ENCODE data around the gene CBFA2T2. TPM values are rescaled to one million over a fixed set of nuclear protein-coding genes. Genes with fewer than 3 reads are reported as not detected.
A peak's percentile ranks its signal among the peaks of the same experiment; 100 is the strongest.

The CBFA2T2 gene
- total RNA-seq, 4 donors from 2014 or later = 16.7 to 22.5 (median 19.1) TPM

DNA sequence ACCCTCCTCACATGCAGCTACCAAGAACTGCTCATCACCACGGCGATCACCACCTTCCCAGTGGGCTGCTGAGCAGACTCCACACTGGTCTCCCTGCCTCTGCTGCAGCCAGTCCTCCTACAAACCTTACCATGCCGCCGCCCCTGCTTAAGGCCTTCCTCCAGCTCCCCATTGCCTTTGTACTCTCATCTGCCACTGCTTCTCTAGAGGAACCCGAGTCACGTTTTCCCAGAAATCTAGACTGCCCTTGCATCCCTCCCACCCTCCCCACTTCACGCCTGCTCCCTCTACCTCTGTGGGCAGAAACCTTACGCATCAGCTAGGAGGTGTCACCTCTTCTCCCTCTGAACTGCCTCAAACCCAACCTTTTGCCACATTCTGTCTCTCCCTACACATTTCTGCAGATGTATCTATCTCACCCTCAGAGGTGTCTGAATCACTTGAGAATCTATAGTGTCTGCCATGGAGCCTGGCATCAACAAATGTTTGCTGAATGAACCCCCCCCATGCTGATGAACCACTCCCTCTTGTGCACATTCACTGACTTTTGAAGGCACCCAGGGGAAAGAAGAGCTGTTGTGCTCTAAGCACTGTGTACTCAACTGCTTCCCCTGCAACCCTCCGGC, 191.9 kb downstream of the CBFA2T2 start:
- WGBS, 2 donors = 86% methylated on average over 9 of the region's 9 CpGs
- TF ChIP-seq, protein P1, sequence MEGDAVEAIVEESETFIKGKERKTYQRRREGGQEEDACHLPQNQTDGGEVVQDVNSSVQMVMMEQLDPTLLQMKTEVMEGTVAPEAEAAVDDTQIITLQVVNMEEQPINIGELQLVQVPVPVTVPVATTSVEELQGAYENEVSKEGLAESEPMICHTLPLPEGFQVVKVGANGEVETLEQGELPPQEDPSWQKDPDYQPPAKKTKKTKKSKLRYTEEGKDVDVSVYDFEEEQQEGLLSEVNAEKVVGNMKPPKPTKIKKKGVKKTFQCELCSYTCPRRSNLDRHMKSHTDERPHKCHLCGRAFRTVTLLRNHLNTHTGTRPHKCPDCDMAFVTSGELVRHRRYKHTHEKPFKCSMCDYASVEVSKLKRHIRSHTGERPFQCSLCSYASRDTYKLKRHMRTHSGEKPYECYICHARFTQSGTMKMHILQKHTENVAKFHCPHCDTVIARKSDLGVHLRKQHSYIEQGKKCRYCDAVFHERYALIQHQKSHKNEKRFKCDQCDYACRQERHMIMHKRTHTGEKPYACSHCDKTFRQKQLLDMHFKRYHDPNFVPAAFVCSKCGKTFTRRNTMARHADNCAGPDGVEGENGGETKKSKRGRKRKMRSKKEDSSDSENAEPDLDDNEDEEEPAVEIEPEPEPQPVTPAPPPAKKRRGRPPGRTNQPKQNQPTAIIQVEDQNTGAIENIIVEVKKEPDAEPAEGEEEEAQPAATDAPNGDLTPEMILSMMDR (IDR thresholded peaks at IDR 0.05) = no peak
- TF ChIP-seq EP300 (IDR thresholded peaks at IDR 0.05) = no peak
- TF ChIP-seq POLR2A (IDR thresholded peaks at IDR 0.05) = no peak

DNA sequence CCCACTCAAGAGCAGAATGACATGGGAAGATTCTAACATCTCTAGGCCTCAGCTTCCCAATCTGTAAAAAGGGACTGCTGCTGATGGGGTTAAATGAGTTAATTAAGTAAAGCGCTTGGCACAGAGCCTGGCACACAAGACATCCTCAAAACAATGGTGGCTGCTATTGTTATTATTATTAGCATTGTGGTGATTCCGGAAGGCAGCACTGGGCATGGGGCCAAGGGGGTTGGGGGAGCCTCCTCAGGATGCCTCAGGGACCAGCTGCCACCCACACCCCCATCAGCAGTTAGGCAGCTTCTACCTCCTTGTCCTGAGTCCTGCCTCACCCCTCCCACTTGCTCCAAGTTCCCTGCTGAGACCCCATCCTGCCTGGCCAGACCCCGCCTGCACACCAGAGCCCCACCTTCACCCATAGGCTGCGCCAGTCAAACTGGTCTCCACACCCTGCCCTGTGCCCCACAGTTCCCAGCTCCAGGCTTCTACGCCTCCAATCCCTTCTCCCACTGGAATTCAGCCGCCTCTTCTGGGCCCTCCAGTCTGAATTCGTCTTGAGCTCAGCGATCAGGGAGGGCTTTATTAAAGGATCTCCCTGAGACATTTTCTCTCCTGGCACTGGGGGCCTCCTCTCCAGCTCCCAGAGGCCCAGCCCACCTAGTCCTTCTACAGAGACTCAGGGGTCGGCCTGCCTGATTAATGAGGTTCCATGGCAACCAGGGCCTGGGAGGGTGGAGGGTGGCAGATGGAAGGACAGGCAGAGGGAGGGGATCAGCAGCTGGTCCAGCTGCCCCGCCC, 194.8 kb downstream of the CBFA2T2 start:
- H3K36me3 ChIP-seq = no peaks in the 10 kb centered on the region
- no peaks in the 10 kb centered on the region for H3K9me3 ChIP-seq
- 34 to 36% methylated on average over 9 to 10 of the region's 10 CpGs for WGBS, 2 donors
- H3K4me3 ChIP-seq = no peak overlapping the region
- no peak overlapping the region for H3K27ac ChIP-seq
- DNase-seq (ENCODE audit: low spot score in 2 of 2) = no peak
- TF ChIP-seq POLR2A (IDR thresholded peaks at IDR 0.05) (no peak), EP300 (IDR thresholded peaks at IDR 0.05) (no peak)
- TF ChIP-seq, protein P1 (IDR thresholded peaks at IDR 0.05) = no peak
- H3K4me1 ChIP-seq = peaks cover 0 to 25% (median 10%) of the 10 kb centered on the region in 4 donors
- H3K27me3 ChIP-seq = no peaks in the 10 kb centered on the region

More for the DNA sequence above, 191.9 kb downstream of the CBFA2T2 start:
- H3K36me3 ChIP-seq = no peaks in the 10 kb centered on the region
- DNase-seq (ENCODE audit: low spot score in 2 of 2) = no peak
- H3K27ac ChIP-seq = no peak overlapping the region
- peaks cover 0 to 25% (median 9%) of the 10 kb centered on the region in 4 donors for H3K4me1 ChIP-seq
- no peaks in the 10 kb centered on the region for H3K27me3 ChIP-seq
- H3K9me3 ChIP-seq = no peaks in the 10 kb centered on the region
- no peak overlapping the region for H3K4me3 ChIP-seq

DNA sequence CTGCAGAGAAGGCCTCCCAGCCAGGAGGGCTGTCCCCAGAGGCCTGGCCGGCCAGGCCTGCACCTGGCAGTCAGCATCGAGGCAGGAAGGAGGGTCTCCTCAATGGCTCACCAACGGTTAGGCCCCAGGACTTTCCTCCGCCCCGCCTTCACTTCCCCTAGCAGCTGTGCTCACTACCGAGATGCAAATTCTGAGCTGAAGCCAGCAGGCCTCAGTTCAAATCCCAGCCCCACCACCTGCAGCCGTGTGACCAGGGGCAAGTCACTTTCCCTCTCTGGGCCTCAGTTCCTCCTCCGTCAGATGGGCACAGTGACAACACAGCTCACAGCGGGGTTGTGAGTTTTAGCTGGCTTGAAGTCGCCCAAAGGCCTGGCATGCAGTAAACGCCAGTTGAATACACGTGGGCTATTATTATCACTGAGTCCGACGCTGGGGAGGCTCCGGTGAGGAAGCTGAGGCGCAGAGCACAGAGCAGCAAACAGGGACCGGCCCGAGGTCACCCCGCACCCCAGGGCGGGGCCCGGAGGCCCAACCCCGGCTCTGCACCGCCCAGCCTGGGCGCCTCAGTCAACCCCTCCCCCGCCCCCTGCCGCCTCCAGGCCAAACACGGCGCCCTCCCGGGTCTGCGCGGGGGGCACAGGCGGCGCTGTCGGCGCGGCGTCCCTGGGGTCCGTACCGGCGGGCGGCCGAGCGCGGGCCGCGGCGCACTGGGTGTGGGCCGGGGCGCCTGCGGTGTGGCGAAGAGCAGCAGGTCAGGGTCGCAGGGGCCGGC, 195.6 kb downstream of the CBFA2T2 start:
- H3K9me3 ChIP-seq = no peaks in the 10 kb centered on the region
- TF ChIP-seq, protein P1 (IDR thresholded peaks at IDR 0.05) = no peak
- TF ChIP-seq EP300 (IDR thresholded peaks at IDR 0.05) (no peak), POLR2A (IDR thresholded peaks at IDR 0.05) (no peak)
- H3K4me3 ChIP-seq = peak overlapping the region; percentile 19 to 54 (median 25)
- 0 to 2% methylated on average over 17 to 49 of the region's 53 CpGs for WGBS, 2 donors
- H3K36me3 ChIP-seq = no peaks in the 10 kb centered on the region
- no peak for DNase-seq (ENCODE audit: low spot score in 2 of 2)
- H3K27ac ChIP-seq = peak overlapping the region in 1 of 4 donors; percentile 79
- peaks cover 0 to 28% (median 10%) of the 10 kb centered on the region in 4 donors for H3K4me1 ChIP-seq
- H3K27me3 ChIP-seq = no peaks in the 10 kb centered on the region

DNA sequence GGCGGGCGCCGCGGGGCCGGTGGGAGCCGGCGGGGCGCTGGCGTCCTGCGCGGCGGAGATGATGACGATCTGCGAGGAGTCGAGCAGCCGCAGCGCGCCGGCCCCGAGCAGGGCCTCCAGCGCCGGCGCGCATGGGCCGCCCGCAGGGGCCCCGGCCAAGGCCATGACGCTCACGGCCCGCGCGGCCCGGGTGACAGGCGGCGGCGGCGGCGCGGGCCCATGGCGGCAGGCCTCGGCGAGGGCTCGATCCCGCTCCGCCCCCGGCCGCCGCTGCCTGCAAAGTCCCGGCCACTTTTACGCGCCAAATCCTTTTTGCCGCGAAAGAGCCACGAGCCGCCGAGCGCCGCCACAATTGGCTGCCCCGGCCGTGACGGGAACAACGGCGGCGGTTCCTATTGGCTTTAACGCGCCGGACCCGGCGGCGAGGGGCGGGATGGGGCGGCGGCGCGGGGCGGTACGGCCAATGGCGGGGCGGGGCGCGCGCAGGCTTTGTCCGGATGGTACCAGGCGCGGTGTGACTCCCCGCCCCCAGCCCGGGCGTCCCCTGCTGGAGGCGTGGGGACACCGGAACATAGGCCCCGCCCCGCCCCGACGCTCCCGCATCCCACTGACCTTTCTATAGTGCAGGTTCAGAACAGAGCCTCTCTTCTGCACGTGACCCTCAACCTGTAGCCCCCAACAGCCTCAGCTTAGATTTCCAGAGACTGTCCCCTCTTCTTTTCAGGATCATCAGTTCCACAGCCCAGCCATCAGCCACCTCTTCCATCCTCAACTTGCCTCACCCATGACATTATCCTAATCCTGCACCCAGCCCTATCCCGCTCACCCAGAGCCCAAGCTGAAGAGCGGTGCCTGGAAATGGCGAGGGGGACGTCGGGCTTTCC, 196.4 kb downstream of the CBFA2T2 start, which contains the start of gene E2F1:
E2F1 (minus strand) TSS at position 286 of the 884 bp plus-strand sequence; CDS start at position 165, 121 bp downstream.
- Histone ChIP-seq H3K4me3 (peak within 1 kb of the TSS; percentile 19 to 54 (median 28)), H3K36me3 (no peaks in the 10 kb centered on the region), H3K4me1 (peaks cover 0 to 28% (median 10%) of the 10 kb centered on the region in 4 donors), H3K27me3 (no peaks in the 10 kb centered on the region), H3K27ac (peak within 1 kb of the TSS; percentile 48 to 85 (median 69)), H3K9me3 (no peaks in the 10 kb centered on the region)
- DNase-seq (ENCODE audit: low spot score in 2 of 2) = peak; percentile 89 to 92
- WGBS, 2 donors = 3 to 11% methylated on average over 11 to 57 of the region's 101 CpGs
- TF ChIP-seq, protein P1 (IDR thresholded peaks at IDR 0.05) = peak; percentile 38 to 80 (median 49)
- TF ChIP-seq EP300 (IDR thresholded peaks at IDR 0.05) = peak in 1 of 2 donors; percentile 53
- peak in 1 of 2 donors; percentile 19 for TF ChIP-seq POLR2A (IDR thresholded peaks at IDR 0.05)

Measured in tibial nerve (tissue), 4 donors.